ENCODE results near the gene ZNF22.

- TF ChIP-seq, protein P1, sequence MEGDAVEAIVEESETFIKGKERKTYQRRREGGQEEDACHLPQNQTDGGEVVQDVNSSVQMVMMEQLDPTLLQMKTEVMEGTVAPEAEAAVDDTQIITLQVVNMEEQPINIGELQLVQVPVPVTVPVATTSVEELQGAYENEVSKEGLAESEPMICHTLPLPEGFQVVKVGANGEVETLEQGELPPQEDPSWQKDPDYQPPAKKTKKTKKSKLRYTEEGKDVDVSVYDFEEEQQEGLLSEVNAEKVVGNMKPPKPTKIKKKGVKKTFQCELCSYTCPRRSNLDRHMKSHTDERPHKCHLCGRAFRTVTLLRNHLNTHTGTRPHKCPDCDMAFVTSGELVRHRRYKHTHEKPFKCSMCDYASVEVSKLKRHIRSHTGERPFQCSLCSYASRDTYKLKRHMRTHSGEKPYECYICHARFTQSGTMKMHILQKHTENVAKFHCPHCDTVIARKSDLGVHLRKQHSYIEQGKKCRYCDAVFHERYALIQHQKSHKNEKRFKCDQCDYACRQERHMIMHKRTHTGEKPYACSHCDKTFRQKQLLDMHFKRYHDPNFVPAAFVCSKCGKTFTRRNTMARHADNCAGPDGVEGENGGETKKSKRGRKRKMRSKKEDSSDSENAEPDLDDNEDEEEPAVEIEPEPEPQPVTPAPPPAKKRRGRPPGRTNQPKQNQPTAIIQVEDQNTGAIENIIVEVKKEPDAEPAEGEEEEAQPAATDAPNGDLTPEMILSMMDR (IDR thresholded peaks at IDR 0.05): peak in 3 of 4 experiments; percentile 17 to 30 (median 21)
- TF ChIP-seq POLR2AphosphoS5 (IDR thresholded peaks at IDR 0.05) (no peak), POLR2A (IDR thresholded peaks at IDR 0.05) (no peak), EP300 (IDR thresholded peaks at IDR 0.05) (no peak)
Measured at GRCh38 chr10:44962870-44963738, 37.6 kb upstream of the ZNF22 start.

All from gastroesophageal sphincter (tissue), 3 donors.